NOMO-1 (cell line): Measurements from ENCODE around the gene KCNN4.

Source experiments
- DNase-seq, 2 experiments: peaks; one replicate each; lab custom pipeline; 2025; ENCODE audit not compliant: unreplicated experiment in 2 of 2; lab: John Stamatoyannopoulos, UW

Gene KCNN4

GRCh38 chr19:43799502-43800142 lies 18.8 kb upstream of the KCNN4 start:
- DNase-seq = no peak

- DNase-seq = no peak
These were observed 18.0 kb upstream of the KCNN4 start for GRCh38 chr19:43798546-43799409.

- no peak for DNase-seq
These were observed 17.3 kb upstream of the KCNN4 start for GRCh38 chr19:43798026-43798545.

- DNase-seq = no peak
These were observed 16.8 kb upstream of the KCNN4 start for GRCh38 chr19:43797556-43797955.

GRCh38 chr19:43797118-43797517 lies 16.3 kb upstream of the KCNN4 start:
- DNase-seq = no peak

GRCh38 chr19:43790587-43790986 lies 9.8 kb upstream of the KCNN4 start:
- peak in 1 of 2 experiments; percentile 11 for DNase-seq

GRCh38 chr19:43789029-43789428 lies 8.3 kb upstream of the KCNN4 start:
- DNase-seq = peak in 1 of 2 experiments; percentile 59

GRCh38 chr19:43786665-43787064 lies 5.9 kb upstream of the KCNN4 start:
- DNase-seq = no peak

- peak; percentile 63 to 66 for DNase-seq
These were observed 4.4 kb upstream of the KCNN4 start for GRCh38 chr19:43784981-43785808.

- DNase-seq = peak in 1 of 2 experiments; percentile 25
These were observed 3.6 kb upstream of the KCNN4 start for GRCh38 chr19:43784241-43784980.

GRCh38 chr19:43783636-43784035 lies 2.9 kb upstream of the KCNN4 start:
- DNase-seq = no peak

GRCh38 chr19:43782689-43783231 lies 2.0 kb upstream of the KCNN4 start:
- DNase-seq = no peak

GRCh38 chr19:43782311-43782660 lies 1.5 kb upstream of the KCNN4 start:
- no peak for DNase-seq

GRCh38 chr19:43781630-43782310 lies 997 bp upstream of the KCNN4 start:
- no peak for DNase-seq

- peak; percentile 47 to 59 for DNase-seq
These were observed 953 bp downstream of the KCNN4 start for GRCh38 chr19:43779820-43780219.

- no peak for DNase-seq
These were observed 1.5 kb downstream of the KCNN4 start for GRCh38 chr19:43779147-43779819.

GRCh38 chr19:43778651-43779050 lies 2.1 kb downstream of the KCNN4 start:
- DNase-seq = no peak

- peak; percentile 70 to 85 for DNase-seq
These were observed 3.5 kb downstream of the KCNN4 start for GRCh38 chr19:43777163-43777695.

- DNase-seq = no peak
These were observed 4.5 kb downstream of the KCNN4 start for GRCh38 chr19:43776286-43776685.
